Loucy (cell line): ENCODE measurements around the gene MDN1.

Experiments
- CTCF ChIP-seq: fragments of 200-600 bp; sonication (generic); conservative IDR thresholded peaks from 2 replicates; pipeline ENCODE4 v1.5.1; 2014; ENCODE audit warnings: mild to moderate bottlenecking, antibody characterized with exemption, low read length
- EZH2phosphoT487 ChIP-seq: fragments of 200-600 bp; IDR thresholded peaks from 2 replicates; pipeline ENCODE4 v1.6.1; 2018; ENCODE audit warnings: antibody characterized with exemption, mild to moderate bottlenecking, moderate library complexity, borderline replicate concordance

- TF ChIP-seq CTCF (no peak), EZH2phosphoT487 (no peak)
These were observed 46.6 kb upstream of the MDN1 start for GRCh38 chr6:89866024-89866678.
